Smooth muscle cell (in vitro differentiated cells): ENCODE results near the gene KAT2A. TPM values are rescaled to one million over a fixed set of nuclear protein-coding genes. Genes with fewer than 3 reads are reported as not detected.

Experiments
- DNase-seq: peaks from one replicate; lab custom pipeline; 2025; ENCODE audit not compliant: unreplicated experiment; lab: John Stamatoyannopoulos, UW
- H2AFZ ChIP-seq: fragments of 200-600 bp; sonication (generic); 2 replicates; pipeline ENCODE4 v1.6.0; 2016; ENCODE audit warnings: antibody characterized with exemption, low read depth, mild to moderate bottlenecking
- H3F3A ChIP-seq: fragments of 200-600 bp; sonication (generic); 2 replicates; pipeline ENCODE4 v1.6.0; 2017; ENCODE audit warnings: antibody characterized with exemption, low read depth
- H3K27ac ChIP-seq: fragments of 200-600 bp; sonication (generic); 2 replicates; pipeline ENCODE4 v1.5.1; 2016; ENCODE audit warnings: low read depth, mild to moderate bottlenecking
- H3K27me3 ChIP-seq: fragments of 200-600 bp; sonication (generic); 2 replicates; pipeline ENCODE4 v1.6.1; 2016; ENCODE audit warnings: low read depth, mild to moderate bottlenecking
- H3K36me3 ChIP-seq: fragments of 200-600 bp; sonication (generic); 2 replicates; pipeline ENCODE4 v1.5.1; 2016; ENCODE audit warnings: low read depth
- H3K4me1 ChIP-seq: fragments of 200-600 bp; sonication (generic); 2 replicates; pipeline ENCODE4 v1.5.1; 2016; ENCODE audit warnings: low read depth
- H3K4me2 ChIP-seq: fragments of 200-600 bp; sonication (generic); 2 replicates; pipeline ENCODE4 v1.6.0; 2016; ENCODE audit warnings: mild to moderate bottlenecking
- H3K4me3 ChIP-seq: fragments of 200-600 bp; sonication (generic); 2 replicates; pipeline ENCODE4 v1.5.1; 2016; ENCODE audit warnings: mild to moderate bottlenecking
- H3K79me2 ChIP-seq: fragments of 200-600 bp; sonication (generic); 2 replicates; pipeline ENCODE4 v1.6.0; 2016; ENCODE audit warnings: low read depth, mild to moderate bottlenecking
- H3K9ac ChIP-seq: fragments of 200-600 bp; sonication (generic); 2 replicates; pipeline ENCODE4 v1.6.0; 2016; ENCODE audit warnings: low read depth
- H3K9me3 ChIP-seq: fragments of 200-600 bp; sonication (generic); replicated peaks from 2 replicates; pipeline ENCODE4 v1.5.1; 2016; ENCODE audit warnings: low read depth
- H4K20me1 ChIP-seq: fragments of 200-600 bp; sonication (generic); 2 replicates; pipeline ENCODE4 v1.6.0; 2016; ENCODE audit warnings: low read depth
- CTCF ChIP-seq: fragments of 200-600 bp; sonication (generic); IDR thresholded peaks from 2 replicates; pipeline ENCODE4 v1.5.1; 2017; ENCODE audit warnings: borderline replicate concordance, mild to moderate bottlenecking, antibody characterized with exemption; ENCODE audit not compliant: insufficient read depth, poor library complexity, severe bottlenecking
- WGBS: methylation state at CpG from one replicate; pipeline ENCODE4 v1.1.7; 2016; ENCODE audit warnings: low lambda C conversion rate; 5-methylcytosine and 5-hydroxymethylcytosine counted together
- polyA plus RNA-seq: library from polyadenylated mRNA; unstranded; fragments of >200 nt; fragmentation: Nextera tagmentation; extraction: Ambion mirVana; gene quantifications from 2 replicates; pipeline ENCODE4 v1.2.1, GENCODE V29; 2016
- total RNA-seq: library from RNA; depleted of rRNA; stranded (reverse); fragments of >200 nt; gene quantifications from 2 replicates; pipeline ENCODE4 v1.2.3, GENCODE V29; 2014

Gene KAT2A
- total and polyA plus RNA-seq, 2 experiments from 2014 or later: 17.1 to 25.3 TPM

GRCh38 chr17:42135664-42136653 is 14.8 kb upstream of the KAT2A start:
- WGBS: 78% methylated on average over 15 of the region's 15 CpGs
- peaks cover 72% of the 10 kb centered on the region for H3K79me2 ChIP-seq
- H2AFZ ChIP-seq: no peak overlapping the region
- no peak for TF ChIP-seq CTCF
- no peak overlapping the region for H3K9ac ChIP-seq
- peaks cover 8% of the 10 kb centered on the region for H3K4me1 ChIP-seq
- no peaks in the 10 kb centered on the region for H3K27me3 ChIP-seq
- DNase-seq: no peak
- H3K4me2 ChIP-seq: no peak overlapping the region
- H3F3A ChIP-seq: peaks cover 11% of the 10 kb centered on the region
- H3K27ac ChIP-seq: peak overlapping the region; percentile 22
- peaks cover 97% of the 10 kb centered on the region for H4K20me1 ChIP-seq
- H3K4me3 ChIP-seq: no peak overlapping the region
- no peaks in the 10 kb centered on the region for H3K9me3 ChIP-seq
- H3K36me3 ChIP-seq: no peaks in the 10 kb centered on the region

- DNase-seq: no peak
- Histone ChIP-seq H3K4me3 (no peak overlapping the region), H3K9ac (no peak overlapping the region), H3K79me2 (peaks cover 74% of the 10 kb centered on the region), H4K20me1 (peaks cover 99% of the 10 kb centered on the region), H3K9me3 (no peaks in the 10 kb centered on the region), H3K4me2 (no peak overlapping the region), H3K4me1 (peaks cover 8% of the 10 kb centered on the region), H3F3A (peaks cover 7% of the 10 kb centered on the region), H3K36me3 (no peaks in the 10 kb centered on the region), H3K27ac (peak overlapping the region; percentile 22), H2AFZ (no peak overlapping the region), H3K27me3 (no peaks in the 10 kb centered on the region)
- WGBS: 96% methylated on average over 6 of the region's 6 CpGs
- TF ChIP-seq CTCF: no peak
These were observed 14.0 kb upstream of the KAT2A start for GRCh38 chr17:42135151-42135550.

- no peak overlapping the region for H2AFZ ChIP-seq
- WGBS: 88% methylated on average over 4 of the region's 4 CpGs
- H3K27me3 ChIP-seq: no peaks in the 10 kb centered on the region
- H3K4me1 ChIP-seq: peaks cover 8% of the 10 kb centered on the region
- peaks cover 94% of the 10 kb centered on the region for H4K20me1 ChIP-seq
- H3K79me2 ChIP-seq: peaks cover 59% of the 10 kb centered on the region
- H3K36me3 ChIP-seq: no peaks in the 10 kb centered on the region
- H3F3A ChIP-seq: peaks cover 7% of the 10 kb centered on the region
- TF ChIP-seq CTCF: no peak
- H3K9ac ChIP-seq: no peak overlapping the region
- H3K9me3 ChIP-seq: no peaks in the 10 kb centered on the region
- peak overlapping the region; percentile 70 for H3K27ac ChIP-seq
- peak overlapping the region; percentile 51 for H3K4me2 ChIP-seq
- DNase-seq: no peak
- no peak overlapping the region for H3K4me3 ChIP-seq
These were observed 12.4 kb upstream of the KAT2A start for GRCh38 chr17:42133461-42134041.
